H1 (cell line): ENCODE data around the gene MSN.

Experiments used
- BRCA1 ChIP-seq: IDR thresholded peaks from 2 replicates; pipeline ENCODE4 v1.6.1; 2012; ENCODE audit warnings: low read depth, low read length, improper control_type of control experiment
- CREB1 ChIP-seq: IDR thresholded peaks from 2 replicates; pipeline ENCODE4 v1.6.1; 2012; ENCODE audit warnings: inconsistent platforms
- E2F6 ChIP-seq: IDR thresholded peaks from 2 replicates; pipeline ENCODE4 v1.6.1; 2012; ENCODE audit warnings: inconsistent platforms
- EP300 ChIP-seq, 2 experiments: IDR thresholded peaks; 1 replicate in 1 of 2; 2 replicates in 1 of 2; pipeline ENCODE4 v1.6.1; 2011 to 2012; ENCODE audit warnings: low read depth in 2 of 2, low read length in 2 of 2, mild to moderate bottlenecking in 2 of 2, borderline replicate concordance in 1 of 2, inconsistent platforms in 1 of 2, moderate library complexity in 1 of 2
- EZH2 ChIP-seq: fragments of 200-600 bp; sonication (generic); IDR thresholded peaks from 2 replicates; pipeline ENCODE4 v1.7.1; 2012; ENCODE audit warnings: low read depth, mild to moderate bottlenecking, moderate library complexity, low read length, inconsistent platforms; ENCODE audit not compliant: severe bottlenecking
- FOSL1 ChIP-seq: IDR thresholded peaks from 2 replicates; pipeline ENCODE4 v1.6.1; 2011; ENCODE audit warnings: mild to moderate bottlenecking, low read depth, low read length, moderate library complexity; ENCODE audit not compliant: insufficient read depth
- HDAC6 ChIP-seq: IDR thresholded peaks from one replicate; pipeline ENCODE4 v1.7.1; 2012; ENCODE audit warnings: low read depth, mild to moderate bottlenecking, inconsistent platforms, low read length, moderate library complexity
- KDM5A ChIP-seq: fragments of 200-600 bp; IDR thresholded peaks from 2 replicates; pipeline ENCODE4 v1.7.1; 2012; ENCODE audit warnings: mild to moderate bottlenecking, low read length, inconsistent platforms, mixed read lengths
- POLR2A ChIP-seq, 2 experiments: IDR thresholded peaks; 1 replicate in 1 of 2; 2 replicates in 1 of 2; pipeline ENCODE4 v1.6.1; 2011; ENCODE audit warnings: low read depth in 2 of 2, low read length in 2 of 2, mild to moderate bottlenecking in 2 of 2; ENCODE audit errors: control extremely low read depth in 1 of 2
- RAD21 ChIP-seq, 2 experiments: IDR thresholded peaks in 1 of 2; conservative IDR thresholded peaks in 1 of 2; 2 replicates each; pipeline ENCODE4 v1.6.1; 2011; ENCODE audit warnings: low read depth in 2 of 2, low read length in 2 of 2, improper control_type of control experiment in 1 of 2, inconsistent platforms in 1 of 2, mild to moderate bottlenecking in 1 of 2, moderate library complexity in 1 of 2
- SIRT6 ChIP-seq: IDR thresholded peaks from one replicate; pipeline ENCODE4 v1.7.1; 2012; ENCODE audit warnings: low read length, inconsistent platforms
- ZNF274 ChIP-seq: IDR thresholded peaks from 2 replicates; pipeline ENCODE4 v1.7.0; 2012; ENCODE audit warnings: low read length, borderline replicate concordance; ENCODE audit errors: extremely low read depth
- TF ChIP-seq, protein P1 (sequence below), 3 experiments: IDR thresholded peaks; 1 replicate in 2 of 3; 2 replicates in 1 of 3; pipeline versions ENCODE4 v1.5.1 to v1.6.1; 2011; ENCODE audit warnings: low read length in 3 of 3, mild to moderate bottlenecking in 3 of 3, inconsistent platforms in 2 of 3, low read depth in 1 of 3, moderate library complexity in 1 of 3; ENCODE audit not compliant: insufficient read depth in 1 of 3; ENCODE audit errors: control extremely low read depth in 1 of 3

DNA sequence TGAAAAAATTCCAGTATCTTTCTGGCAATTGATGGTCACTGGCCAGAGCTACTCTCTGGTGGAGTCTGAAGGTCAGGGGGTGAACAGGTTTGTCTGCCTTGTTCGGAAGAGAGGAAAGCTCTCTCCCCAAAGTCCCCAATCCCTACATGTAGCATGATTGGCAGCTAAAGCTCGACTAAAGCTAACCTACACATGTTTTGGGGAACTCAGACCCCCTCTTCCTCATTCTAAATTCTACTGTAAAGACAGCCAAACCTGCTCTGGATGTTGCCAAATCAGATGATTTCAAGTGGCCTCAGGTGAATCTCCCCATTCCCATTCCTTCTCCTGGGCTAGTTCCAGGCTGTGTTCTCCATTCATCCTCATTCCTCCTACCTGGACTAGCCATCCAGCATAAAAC, 84.1 kb downstream of the MSN start:
- TF ChIP-seq POLR2A (IDR thresholded peaks at IDR 0.05; ENCODE audit: control extremely low read depth in 1 of 2, low read depth in 2 of 2, low read length in 2 of 2) (no peak), EP300 (IDR thresholded peaks at IDR 0.05; ENCODE audit: borderline replicate concordance in 1 of 2, low read depth in 2 of 2, low read length in 2 of 2) (no peak), CREB1 (no peak), ZNF274 (no peak), HDAC6 (no peak), FOSL1 (no peak), KDM5A (no peak), RAD21 (IDR thresholded peaks at IDR 0.05 in 1 of 2, conservative IDR thresholded peaks at IDR 0.05 in 1 of 2; ENCODE audit: low read depth in 2 of 2, low read length in 2 of 2) (no peak), SIRT6 (no peak), BRCA1 (no peak), E2F6 (no peak), EZH2 (no peak)
- TF ChIP-seq, protein P1, sequence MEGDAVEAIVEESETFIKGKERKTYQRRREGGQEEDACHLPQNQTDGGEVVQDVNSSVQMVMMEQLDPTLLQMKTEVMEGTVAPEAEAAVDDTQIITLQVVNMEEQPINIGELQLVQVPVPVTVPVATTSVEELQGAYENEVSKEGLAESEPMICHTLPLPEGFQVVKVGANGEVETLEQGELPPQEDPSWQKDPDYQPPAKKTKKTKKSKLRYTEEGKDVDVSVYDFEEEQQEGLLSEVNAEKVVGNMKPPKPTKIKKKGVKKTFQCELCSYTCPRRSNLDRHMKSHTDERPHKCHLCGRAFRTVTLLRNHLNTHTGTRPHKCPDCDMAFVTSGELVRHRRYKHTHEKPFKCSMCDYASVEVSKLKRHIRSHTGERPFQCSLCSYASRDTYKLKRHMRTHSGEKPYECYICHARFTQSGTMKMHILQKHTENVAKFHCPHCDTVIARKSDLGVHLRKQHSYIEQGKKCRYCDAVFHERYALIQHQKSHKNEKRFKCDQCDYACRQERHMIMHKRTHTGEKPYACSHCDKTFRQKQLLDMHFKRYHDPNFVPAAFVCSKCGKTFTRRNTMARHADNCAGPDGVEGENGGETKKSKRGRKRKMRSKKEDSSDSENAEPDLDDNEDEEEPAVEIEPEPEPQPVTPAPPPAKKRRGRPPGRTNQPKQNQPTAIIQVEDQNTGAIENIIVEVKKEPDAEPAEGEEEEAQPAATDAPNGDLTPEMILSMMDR (IDR thresholded peaks at IDR 0.05; ENCODE audit: control extremely low read depth in 1 of 3, insufficient read depth in 1 of 3, low read depth in 1 of 3, low read length in 3 of 3), result no peak
